Stimulated activated CD4-positive, alpha-beta T cell treated with anti-CD3 and anti-CD28 coated beads, Interleukin-12 subunit alpha, Interleukin-12 subunit beta, amount 100 ng/mL, for 48 hours (primary cell): Measurements from ENCODE around the gene FYN.

ENCODE experiments used
- DNase-seq, 3 donors: peaks; one replicate each; pipeline ENCODE4 v3.0.0-alpha.2; 2020; ENCODE audit warnings: low read depth in 2 of 3, low spot score in 1 of 3

The FYN gene

GRCh38 chr6:111732390-111732789, 140.9 kb downstream of the FYN start:
- no peak for DNase-seq

- no peak for DNase-seq
These were observed 141.6 kb downstream of the FYN start for GRCh38 chr6:111731456-111732195.

- no peak for DNase-seq
These were observed 142.4 kb downstream of the FYN start for GRCh38 chr6:111730864-111731263.

- no peak for DNase-seq
These were observed 145.4 kb downstream of the FYN start for GRCh38 chr6:111727802-111728201.

- no peak for DNase-seq
These were observed 146.2 kb downstream of the FYN start for GRCh38 chr6:111727041-111727440.

GRCh38 chr6:111725446-111726112, 147.7 kb downstream of the FYN start:
- DNase-seq, result no peak

GRCh38 chr6:111724505-111724904, 148.7 kb downstream of the FYN start:
- no peak for DNase-seq

- no peak for DNase-seq
These were observed 149.2 kb downstream of the FYN start for GRCh38 chr6:111724039-111724438.

GRCh38 chr6:111723412-111723970, 149.8 kb downstream of the FYN start:
- DNase-seq, result no peak

- no peak for DNase-seq
These were observed 151.0 kb downstream of the FYN start for GRCh38 chr6:111722179-111722731.

GRCh38 chr6:111721753-111722154, 151.5 kb downstream of the FYN start:
- peak; percentile 14 to 46 (median 41) for DNase-seq

GRCh38 chr6:111720931-111721496, 152.2 kb downstream of the FYN start:
- no peak for DNase-seq

- DNase-seq, result no peak
These were observed 154.3 kb downstream of the FYN start for GRCh38 chr6:111718990-111719389.

- DNase-seq, result no peak
These were observed 154.9 kb downstream of the FYN start for GRCh38 chr6:111718326-111718725.

GRCh38 chr6:111717621-111718020, 155.6 kb downstream of the FYN start:
- DNase-seq, result no peak

- no peak for DNase-seq
These were observed 156.9 kb downstream of the FYN start for GRCh38 chr6:111716325-111716724.

- peak in 1 of 3 donors; percentile 15 for DNase-seq
These were observed 157.9 kb downstream of the FYN start for GRCh38 chr6:111715321-111715720.

GRCh38 chr6:111714416-111715270, 158.6 kb downstream of the FYN start:
- no peak for DNase-seq

- DNase-seq, result no peak
These were observed 159.4 kb downstream of the FYN start for GRCh38 chr6:111713811-111714210.

GRCh38 chr6:111713236-111713635, 160.0 kb downstream of the FYN start:
- DNase-seq, result no peak
